Ishikawa (cell line): ENCODE measurements around the gene MAGI2.

Experiments
- CEBPB ChIP-seq: IDR thresholded peaks from 2 replicates; pipeline ENCODE4 v1.6.1; 2012
- CREB1 ChIP-seq: IDR thresholded peaks from 2 replicates; pipeline ENCODE4 v1.6.1; 2012; ENCODE audit warnings: low read depth
- EGR1 ChIP-seq: IDR thresholded peaks from 2 replicates; pipeline ENCODE4 v1.6.1; 2012
- EP300 ChIP-seq: IDR thresholded peaks from 2 replicates; pipeline ENCODE4 v1.6.1; 2012; ENCODE audit warnings: borderline replicate concordance
- FOXM1 ChIP-seq: IDR thresholded peaks from 2 replicates; pipeline ENCODE4 v1.6.1; 2012; ENCODE audit warnings: low read depth, borderline replicate concordance
- MAX ChIP-seq: IDR thresholded peaks from 2 replicates; pipeline ENCODE4 v1.6.1; 2012
- NFIC ChIP-seq: IDR thresholded peaks from 2 replicates; pipeline ENCODE4 v1.6.1; 2012
- RAD21 ChIP-seq: IDR thresholded peaks from 2 replicates; pipeline ENCODE4 v1.6.1; 2012; ENCODE audit warnings: low read depth
- REST ChIP-seq: IDR thresholded peaks from 2 replicates; pipeline ENCODE4 v1.6.1; 2012; ENCODE audit warnings: low read depth, mild to moderate bottlenecking
- TAF1 ChIP-seq: IDR thresholded peaks from 2 replicates; pipeline ENCODE4 v1.6.1; 2012; ENCODE audit warnings: low read depth, mild to moderate bottlenecking
- TCF12 ChIP-seq: IDR thresholded peaks from 2 replicates; pipeline ENCODE4 v1.6.1; 2012; ENCODE audit warnings: low read depth
- TEAD4 ChIP-seq: IDR thresholded peaks from 2 replicates; pipeline ENCODE4 v1.6.1; 2012
- USF1 ChIP-seq: IDR thresholded peaks from 2 replicates; pipeline ENCODE4 v1.6.1; 2012
- YY1 ChIP-seq: IDR thresholded peaks from 2 replicates; pipeline ENCODE4 v1.6.1; 2012; ENCODE audit warnings: low read depth
- ZBTB7A ChIP-seq: IDR thresholded peaks from 2 replicates; pipeline ENCODE4 v1.6.1; 2012; ENCODE audit warnings: low read depth

Gene MAGI2

GRCh38 chr7:79034730-79035129 lies 418.7 kb downstream of the MAGI2 start:
- no peak for TF ChIP-seq EP300
- TF ChIP-seq NFIC: no peak
- TF ChIP-seq TAF1: no peak
- no peak for TF ChIP-seq RAD21
- TF ChIP-seq TCF12: no peak
- no peak for TF ChIP-seq REST
- TF ChIP-seq EGR1: no peak
- TF ChIP-seq TEAD4: no peak
- TF ChIP-seq MAX: no peak
- no peak for TF ChIP-seq YY1
- TF ChIP-seq FOXM1: no peak
- TF ChIP-seq USF1: no peak
- no peak for TF ChIP-seq CREB1
- TF ChIP-seq CEBPB: no peak
- TF ChIP-seq ZBTB7A: no peak

- no peak for TF ChIP-seq ZBTB7A
Measured at GRCh38 chr7:79011921-79012320, 441.5 kb downstream of the MAGI2 start.

GRCh38 chr7:79009647-79010046 lies 443.8 kb downstream of the MAGI2 start:
- no peak for TF ChIP-seq TAF1
- no peak for TF ChIP-seq TCF12
- TF ChIP-seq YY1: no peak
- no peak for TF ChIP-seq ZBTB7A
- no peak for TF ChIP-seq REST
- TF ChIP-seq EP300: no peak
- no peak for TF ChIP-seq USF1
- no peak for TF ChIP-seq FOXM1
- TF ChIP-seq CEBPB: no peak
- TF ChIP-seq MAX: no peak
- TF ChIP-seq TEAD4: no peak
- TF ChIP-seq CREB1: no peak
- no peak for TF ChIP-seq EGR1
- TF ChIP-seq RAD21: no peak
- no peak for TF ChIP-seq NFIC

GRCh38 chr7:79008786-79009185 lies 444.7 kb downstream of the MAGI2 start:
- TF ChIP-seq EP300 (no peak), NFIC (no peak), RAD21 (no peak), MAX (no peak), TCF12 (no peak), TAF1 (no peak), YY1 (no peak), TEAD4 (no peak), USF1 (no peak), CREB1 (no peak), CEBPB (no peak), REST (no peak)
